HUES64 (cell line): ENCODE results near the gene TRIM3. TPM values are rescaled to one million over a fixed set of nuclear protein-coding genes. Genes with fewer than 3 reads are reported as not detected.
A peak's percentile ranks its signal among the peaks of the same experiment; 100 is the strongest.
"Not testable (repeated sequence)": the region's sequence is repeated elsewhere in the genome, so short reads cannot be mapped to it uniquely, and the experiment has no call there.

Experiments
- H3K27ac ChIP-seq: 2 replicates; pipeline ENCODE4 v1.7.0; 2013; ENCODE audit warnings: low read depth, low read length, inconsistent platforms
- H3K27me3 ChIP-seq: 2 replicates; pipeline ENCODE4 v1.6.1; 2013; ENCODE audit warnings: mild to moderate bottlenecking, low read length; ENCODE audit not compliant: insufficient read depth
- H3K36me3 ChIP-seq: 2 replicates; pipeline ENCODE4 v1.6.1; 2013; ENCODE audit warnings: mild to moderate bottlenecking, low read length; ENCODE audit not compliant: insufficient read depth
- H3K4me1 ChIP-seq: 2 replicates; pipeline ENCODE4 v1.6.1; 2013; ENCODE audit warnings: mild to moderate bottlenecking, low read length, moderate library complexity; ENCODE audit not compliant: insufficient read depth
- H3K4me3 ChIP-seq: 2 replicates; pipeline ENCODE4 v1.5.1; 2013; ENCODE audit warnings: mild to moderate bottlenecking, low read length, moderate library complexity
- H3K9ac ChIP-seq: 2 replicates; pipeline ENCODE4 v1.6.1; 2013; ENCODE audit warnings: mild to moderate bottlenecking, low read depth, low read length
- H3K9me3 ChIP-seq: 2 replicates; pipeline ENCODE4 v1.6.1; 2013; ENCODE audit warnings: low read depth, low read length; ENCODE audit not compliant: insufficient read depth
- WGBS: fragments of 150-250, 120-280 bp; methylation state at CpG from one replicate; pipeline ENCODE4 v1.1.7; 2013; ENCODE audit warnings: missing lambda C conversion rate; 5-methylcytosine and 5-hydroxymethylcytosine counted together
- polyA plus RNA-seq, 2 experiments: library from polyadenylated mRNA; stranded (reverse); fragments of 50-300 nt; gene quantifications; one replicate each; pipeline ENCODE4 v1.2.3, GENCODE V29; 2013

The TRIM3 gene
- 5.8 TPM for polyA plus RNA-seq (2013, experiment 1 of 2)
- 8.9 TPM for polyA plus RNA-seq (2013, experiment 2 of 2)

GRCh38 chr11:6473451-6474412, at the start of gene TRIM3:
TSS of gene TRIM3 (minus strand) at chr11:6473941. CDS start at chr11:6465695, 8,246 bp downstream.
- Histone ChIP-seq H3K27ac (peak within 1 kb of the TSS; percentile 71; the same call in 1 of the 2 replicates), H3K9ac (peak within 1 kb of the TSS; percentile 70), H3K36me3 (peaks cover 24% of the 10 kb centered on the region), H3K4me1 (peaks cover 13% of the 10 kb centered on the region), H3K9me3 (no peaks in the 10 kb centered on the region), H3K4me3 (peak within 1 kb of the TSS; percentile 90), H3K27me3 (peaks cover 4% of the 10 kb centered on the region; the same call in 1 of the 2 replicates)
- under 1% methylated on average over 74 of the region's 87 CpGs for WGBS

GRCh38 chr11:6523253-6523652, 49.5 kb upstream of the TRIM3 start:
- H3K9ac ChIP-seq: no peak overlapping the region
- H3K27me3 ChIP-seq: no peaks in the 10 kb centered on the region
- WGBS: 0% methylated on average over 1 of the region's 1 CpG
- no peaks in the 10 kb centered on the region for H3K4me1 ChIP-seq
- H3K27ac ChIP-seq: no peak overlapping the region
- H3K9me3 ChIP-seq: no peaks in the 10 kb centered on the region
- no peak overlapping the region for H3K4me3 ChIP-seq
- H3K36me3 ChIP-seq: peaks cover 6% of the 10 kb centered on the region; the same call in 1 of the 2 replicates

- H3K4me3 ChIP-seq, H3K4me1 ChIP-seq, H3K36me3 ChIP-seq, H3K27ac ChIP-seq, H3K9me3 ChIP-seq, H3K9ac ChIP-seq, H3K27me3 ChIP-seq: not testable (repeated sequence)
- 95% methylated on average over 3 of the region's 3 CpGs for WGBS
Measured at GRCh38 chr11:6521946-6522345, 48.2 kb upstream of the TRIM3 start.

DNA sequence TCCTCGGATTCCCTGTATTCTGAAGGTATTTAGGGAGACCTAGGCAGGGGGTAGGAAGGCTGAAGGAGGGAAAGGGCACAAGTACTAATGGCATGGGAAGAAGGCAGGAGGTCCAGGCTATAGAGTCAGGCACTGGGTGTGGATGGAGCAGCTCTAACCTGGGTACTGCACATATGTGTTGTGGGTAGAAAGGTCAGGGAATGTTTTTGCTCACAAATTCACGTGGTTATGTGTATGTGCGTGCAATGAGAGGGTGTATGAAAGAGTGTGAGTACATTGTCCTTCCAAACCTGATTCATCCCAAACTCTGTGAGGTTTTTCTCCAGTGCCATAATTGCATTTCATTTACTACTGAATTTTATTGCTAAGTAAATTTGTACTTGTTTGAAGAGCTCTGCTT, 46.5 kb upstream of the TRIM3 start:
- Histone ChIP-seq H3K4me3 (no peak overlapping the region), H3K9me3 (no peaks in the 10 kb centered on the region), H3K4me1 (no peaks in the 10 kb centered on the region), H3K9ac (no peak overlapping the region), H3K27ac (no peak overlapping the region), H3K27me3 (no peaks in the 10 kb centered on the region), H3K36me3 (peaks cover 11% of the 10 kb centered on the region)
- 91% methylated on average over 3 of the region's 3 CpGs for WGBS

- H3K27me3 ChIP-seq: no peaks in the 10 kb centered on the region
- no peak overlapping the region for H3K4me3 ChIP-seq
- H3K27ac ChIP-seq: no peak overlapping the region
- H3K4me1 ChIP-seq: no peaks in the 10 kb centered on the region
- H3K9me3 ChIP-seq: peaks cover 3% of the 10 kb centered on the region; the same call in 1 of the 2 replicates
- H3K36me3 ChIP-seq: peaks cover 31% of the 10 kb centered on the region
- no peak overlapping the region for H3K9ac ChIP-seq
Measured at GRCh38 chr11:6516865-6517264, 43.1 kb upstream of the TRIM3 start.

DNA sequence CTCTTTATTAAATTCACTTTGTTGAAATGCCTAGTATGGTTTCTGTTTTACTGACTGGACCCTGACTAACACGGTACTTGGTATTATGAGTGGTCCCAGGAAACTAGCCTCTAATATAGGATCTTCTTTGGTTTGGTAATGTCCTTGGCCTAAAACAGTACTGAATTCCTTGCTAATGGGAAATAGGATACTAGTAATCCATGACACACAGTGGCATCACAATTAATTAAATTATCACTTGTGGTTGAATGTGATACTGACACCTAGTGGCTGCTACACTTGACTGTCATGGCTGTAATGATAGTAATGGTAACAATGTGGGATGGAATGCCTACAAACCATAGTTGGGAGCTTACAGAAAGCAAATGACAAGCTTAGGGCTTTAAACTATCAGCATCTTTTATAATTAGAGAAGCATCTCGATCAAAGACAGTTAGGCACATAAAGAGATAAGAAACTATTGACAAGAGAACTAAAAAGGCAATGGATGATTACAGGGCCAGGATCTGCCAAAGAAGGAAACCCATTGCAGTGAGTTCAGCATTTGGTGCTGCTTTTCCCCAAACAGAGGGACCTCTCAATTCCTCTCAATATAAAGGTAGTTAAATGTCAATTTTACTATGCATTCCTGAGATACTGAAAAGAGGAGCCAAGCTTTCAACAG, 32.0 kb upstream of the TRIM3 start:
- WGBS: 84% methylated on average over 2 of the region's 2 CpGs
- Histone ChIP-seq H3K4me1 (no peaks in the 10 kb centered on the region; the same call in 1 of the 2 replicates), H3K9me3 (no peaks in the 10 kb centered on the region), H3K27me3 (no peaks in the 10 kb centered on the region), H3K4me3 (no peak overlapping the region), H3K27ac (no peak overlapping the region), H3K9ac (no peak overlapping the region), H3K36me3 (peaks cover 23% of the 10 kb centered on the region)

DNA sequence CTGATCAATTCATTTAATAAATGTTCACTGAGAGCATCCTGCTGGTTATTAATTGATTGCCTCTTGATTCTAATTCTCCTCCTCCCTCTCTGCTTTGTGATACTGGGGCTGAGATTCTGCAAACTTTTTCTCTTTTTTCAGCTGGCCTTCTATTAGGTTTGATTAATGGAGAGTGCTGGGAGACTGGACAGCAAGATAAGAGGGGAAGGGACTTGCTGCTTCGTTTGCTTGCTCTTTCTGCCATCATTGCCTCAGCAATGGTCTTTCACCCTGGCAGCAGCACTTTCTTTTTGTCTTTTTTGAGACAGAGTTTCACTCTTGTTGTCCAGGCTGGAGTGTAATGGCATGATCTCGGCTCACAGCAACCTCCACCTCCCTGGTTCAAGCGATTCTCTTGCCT, 30.4 kb upstream of the TRIM3 start:
- peaks cover 18% of the 10 kb centered on the region for H3K36me3 ChIP-seq
- no peak overlapping the region for H3K4me3 ChIP-seq
- no peak overlapping the region for H3K9ac ChIP-seq
- H3K4me1 ChIP-seq: no peaks in the 10 kb centered on the region; the same call in 1 of the 2 replicates
- WGBS: 84% methylated on average over 3 of the region's 3 CpGs
- no peaks in the 10 kb centered on the region for H3K9me3 ChIP-seq
- H3K27me3 ChIP-seq: no peaks in the 10 kb centered on the region
- H3K27ac ChIP-seq: no peak overlapping the region

GRCh38 chr11:6502382-6502781, 28.6 kb upstream of the TRIM3 start:
- Histone ChIP-seq H3K9ac (no peak overlapping the region), H3K27me3 (no peaks in the 10 kb centered on the region), H3K4me3 (no peak overlapping the region), H3K36me3 (peaks cover 23% of the 10 kb centered on the region), H3K4me1 (peaks cover 2% of the 10 kb centered on the region; the same call in 1 of the 2 replicates), H3K9me3 (no peaks in the 10 kb centered on the region), H3K27ac (no peak overlapping the region)
- WGBS: 96% methylated on average over 3 of the region's 3 CpGs

GRCh38 chr11:6498544-6498943, 24.8 kb upstream of the TRIM3 start:
- Histone ChIP-seq H3K9ac (no peak overlapping the region), H3K9me3 (no peaks in the 10 kb centered on the region), H3K4me3 (no peak overlapping the region), H3K27me3 (no peaks in the 10 kb centered on the region), H3K4me1 (peaks cover 3% of the 10 kb centered on the region; the same call in 1 of the 2 replicates), H3K36me3 (peaks cover 30% of the 10 kb centered on the region), H3K27ac (no peak overlapping the region)
- WGBS: 94% methylated on average over 5 of the region's 5 CpGs

GRCh38 chr11:6498121-6498520, 24.4 kb upstream of the TRIM3 start:
- H3K4me1 ChIP-seq: peaks cover 3% of the 10 kb centered on the region; the same call in 1 of the 2 replicates
- H3K27me3 ChIP-seq: no peaks in the 10 kb centered on the region
- no peak overlapping the region for H3K27ac ChIP-seq
- peaks cover 27% of the 10 kb centered on the region for H3K36me3 ChIP-seq
- WGBS: 73% methylated on average over 7 of the region's 7 CpGs
- no peaks in the 10 kb centered on the region for H3K9me3 ChIP-seq
- no peak overlapping the region for H3K4me3 ChIP-seq
- no peak overlapping the region for H3K9ac ChIP-seq
